ENCODE data around the gene PPP1CA. TPM values are rescaled to one million over a fixed set of nuclear protein-coding genes. Genes with fewer than 3 reads are reported as not detected.

The PPP1CA gene
- total and polyA plus RNA-seq, 2 donors (not counting 1 experiment from before 2014, with no cell fraction given) = 218 to 251 TPM

DNA sequence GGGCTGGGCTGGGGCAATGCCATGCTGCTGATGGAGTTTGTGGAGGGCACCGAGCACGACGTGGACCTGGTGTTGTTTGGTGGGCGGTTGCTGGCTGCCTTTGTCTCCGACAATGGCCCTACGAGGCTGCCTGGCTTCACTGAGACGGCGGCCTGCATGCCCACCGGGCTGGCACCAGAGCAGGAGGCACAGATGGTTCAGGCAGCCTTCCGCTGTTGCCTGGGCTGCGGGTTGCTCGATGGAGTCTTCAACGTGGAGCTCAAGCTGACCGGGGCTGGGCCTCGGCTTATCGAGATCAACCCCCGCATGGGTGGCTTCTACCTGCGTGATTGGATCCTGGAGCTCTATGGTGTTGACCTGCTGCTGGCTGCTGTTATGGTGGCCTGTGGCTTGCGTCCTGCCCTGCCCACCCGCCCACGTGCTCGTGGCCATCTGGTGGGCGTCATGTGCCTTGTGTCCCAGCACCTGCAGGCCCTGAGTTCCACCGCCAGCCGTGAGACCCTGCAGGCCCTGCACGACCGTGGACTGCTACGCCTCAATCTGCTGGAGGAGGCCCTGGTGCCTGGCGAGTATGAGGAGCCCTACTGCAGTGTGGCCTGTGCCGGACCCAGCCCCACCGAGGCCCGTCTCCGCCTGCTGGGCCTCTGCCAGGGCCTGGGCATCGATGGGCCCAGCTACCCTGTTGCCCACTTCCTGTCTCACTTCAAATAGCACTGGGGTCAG is 22.4 kb upstream of the PPP1CA start:
- H3K4me2 ChIP-seq (replicated peaks; ENCODE audit: low read depth, low read length, poor library complexity, severe bottlenecking) = no peak overlapping the region
- H3K4me3 ChIP-seq (ENCODE audit: control extremely low read depth in 1 of 5, extremely low read depth in 1 of 5, insufficient read depth in 1 of 5, low read depth in 2 of 5, low read length in 4 of 5) = no peak overlapping the region
- H3K27ac Mint-ChIP-seq = no peak overlapping the region
- TF ChIP-seq CTCF (IDR thresholded peaks at IDR 0.05) (no peak), EZH2 (IDR thresholded peaks at IDR 0.05; ENCODE audit: borderline replicate concordance, insufficient read depth, low read depth, low read length, poor library complexity, severe bottlenecking) (no peak)
- no peaks in the 10 kb centered on the region for H3K36me3 ChIP-seq (replicated peaks in 1 of 2; ENCODE audit: control extremely low read depth in 1 of 2, control insufficient read depth in 1 of 2, extremely low read depth in 1 of 2, insufficient read depth in 2 of 2, low read length in 1 of 2)
- no peaks in the 10 kb centered on the region for H3K27me3 ChIP-seq (replicated peaks in 1 of 4; ENCODE audit: control extremely low read depth in 1 of 4, control insufficient read depth in 3 of 4, insufficient read depth in 4 of 4, low read length in 3 of 4)
- peaks cover 33% of the 10 kb centered on the region for H3K4me1 Mint-ChIP-seq
- intact Hi-C loops (cut with micrococcal nuclease) = no loop called here
- H4K20me1 ChIP-seq (ENCODE audit: control insufficient read depth, insufficient read depth, low read length, poor library complexity, severe bottlenecking) = peaks cover 5% of the 10 kb centered on the region
- H3K79me2 ChIP-seq (ENCODE audit: control insufficient read depth, insufficient read depth, low read length) = peaks cover 41% of the 10 kb centered on the region
- WGBS (ENCODE audit: insufficient coverage) = 96% methylated on average over 30 of the region's 34 CpGs
- H3K27me3 Mint-ChIP-seq = no peaks in the 10 kb centered on the region
- no peak overlapping the region for H3K9ac ChIP-seq (ENCODE audit: low read length)
- ATAC-seq (ENCODE audit: low read depth) (no peak), DNase-seq (no peak)
- no peak overlapping the region for H3K4me3 Mint-ChIP-seq
- no peak overlapping the region for H3K27ac ChIP-seq (ENCODE audit: low read length in 2 of 2)
- POLR2A ChIA-PET = interaction anchor here (0.6 to 10.7 kb wide), 3 partner anchors 21 to 269 kb away, joined by 3 to 195 read pairs (median 8); partner anchors contain the start of genes PPP1CA and TBC1D10C
- no peaks in the 10 kb centered on the region for H3K9me3 ChIP-seq (ENCODE audit: control extremely low read depth in 1 of 3, control insufficient read depth in 2 of 3, insufficient read depth in 1 of 3, low read length in 2 of 3)
- no peak overlapping the region for H2AFZ ChIP-seq (ENCODE audit: insufficient read depth, low read depth, low read length, poor library complexity, severe bottlenecking)
- no peaks in the 10 kb centered on the region for H3K9me3 Mint-ChIP-seq (ENCODE audit: insufficient read depth)
- H3K4me1 ChIP-seq (ENCODE audit: control insufficient read depth in 2 of 2, insufficient read depth in 2 of 2, low read length in 2 of 2) = peaks cover 25 to 36% of the 10 kb centered on the region in 2 donors
- CTCF ChIA-PET = interaction anchor here (1.8 to 10.4 kb wide), 2 partner anchors 14 to 21 kb away, joined by 5 to 121 read pairs; partner anchors contain the start of genes PPP1CA, PTPRCAP and TBC1D10C

DNA sequence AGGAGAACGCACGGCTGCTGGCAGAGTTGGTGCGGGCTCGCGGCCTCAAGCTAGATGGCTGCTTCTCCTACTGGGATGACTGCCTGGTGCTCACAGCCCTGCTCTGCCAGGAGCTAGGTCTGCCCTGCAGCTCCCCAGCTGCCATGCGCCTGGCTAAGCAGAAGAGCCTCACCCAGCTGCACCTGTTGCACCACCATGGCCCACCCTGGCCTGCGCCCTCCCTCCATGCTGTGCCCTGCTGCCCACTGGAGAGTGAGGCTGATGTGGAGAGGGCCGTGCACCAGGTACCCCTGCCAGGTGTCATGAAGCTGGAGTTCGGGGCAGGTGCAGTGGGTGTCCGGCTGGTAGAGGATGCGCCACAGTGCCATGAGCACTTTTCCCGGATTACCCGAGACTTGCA is 21.8 kb upstream of the PPP1CA start:
- no peak overlapping the region for H2AFZ ChIP-seq (ENCODE audit: insufficient read depth, low read depth, low read length, poor library complexity, severe bottlenecking)
- H3K9ac ChIP-seq (ENCODE audit: low read length) = no peak overlapping the region
- H4K20me1 ChIP-seq (ENCODE audit: control insufficient read depth, insufficient read depth, low read length, poor library complexity, severe bottlenecking) = no peaks in the 10 kb centered on the region
- POLR2A ChIA-PET = interaction anchor here (1.1 to 10.7 kb wide), 2 partner anchors 14 to 20 kb away, joined by 3 to 195 read pairs; partner anchors contain the start of genes PPP1CA, PTPRCAP and TBC1D10C
- 92% methylated on average over 13 of the region's 13 CpGs for WGBS (ENCODE audit: insufficient coverage)
- no peak overlapping the region for H3K4me3 Mint-ChIP-seq
- no peak for ATAC-seq (ENCODE audit: low read depth)
- no peaks in the 10 kb centered on the region for H3K9me3 ChIP-seq (ENCODE audit: control extremely low read depth in 1 of 3, control insufficient read depth in 2 of 3, insufficient read depth in 1 of 3, low read length in 2 of 3)
- H3K27me3 Mint-ChIP-seq = no peaks in the 10 kb centered on the region
- intact Hi-C loops (cut with micrococcal nuclease) = no loop called here
- no peaks in the 10 kb centered on the region for H3K9me3 Mint-ChIP-seq (ENCODE audit: insufficient read depth)
- no peak overlapping the region for H3K4me2 ChIP-seq (replicated peaks; ENCODE audit: low read depth, low read length, poor library complexity, severe bottlenecking)
- H3K79me2 ChIP-seq (ENCODE audit: control insufficient read depth, insufficient read depth, low read length) = peaks cover 35% of the 10 kb centered on the region
- H3K4me3 ChIP-seq (ENCODE audit: control extremely low read depth in 1 of 5, extremely low read depth in 1 of 5, insufficient read depth in 1 of 5, low read depth in 2 of 5, low read length in 4 of 5) = no peak overlapping the region
- no peak overlapping the region for H3K27ac Mint-ChIP-seq
- no peak overlapping the region for H3K27ac ChIP-seq (ENCODE audit: low read length in 2 of 2)
- DNase-seq = no peak
- CTCF ChIA-PET = interaction anchor here (1.2 to 10.4 kb wide), 3 partner anchors 11 to 20 kb away, joined by 3 to 121 read pairs (median 5); partner anchors contain the start of genes PPP1CA, PTPRCAP and TBC1D10C
- no peaks in the 10 kb centered on the region for H3K27me3 ChIP-seq (replicated peaks in 1 of 4; ENCODE audit: control extremely low read depth in 1 of 4, control insufficient read depth in 3 of 4, insufficient read depth in 4 of 4, low read length in 3 of 4)
- TF ChIP-seq EZH2 (IDR thresholded peaks at IDR 0.05; ENCODE audit: borderline replicate concordance, insufficient read depth, low read depth, low read length, poor library complexity, severe bottlenecking) = no peak
- no peak for TF ChIP-seq CTCF (IDR thresholded peaks at IDR 0.05)
- H3K4me1 ChIP-seq (ENCODE audit: control insufficient read depth in 2 of 2, insufficient read depth in 2 of 2, low read length in 2 of 2) = peaks cover 28 to 37% of the 10 kb centered on the region in 2 donors
- peaks cover 34% of the 10 kb centered on the region for H3K4me1 Mint-ChIP-seq
- H3K36me3 ChIP-seq (replicated peaks in 1 of 2; ENCODE audit: control extremely low read depth in 1 of 2, control insufficient read depth in 1 of 2, extremely low read depth in 1 of 2, insufficient read depth in 2 of 2, low read length in 1 of 2) = no peaks in the 10 kb centered on the region

Data from B cell (primary cell).